IPS-NIHi7 (cell line): ENCODE data around the gene C12orf43.

Experiments
- DNase-seq: peaks from one replicate; pipeline ENCODE4 v3.0.0; 2012; ENCODE audit warnings: mixed read lengths; ENCODE audit errors: extremely low spot score

C12orf43 gene

GRCh38 chr12:121030576-121031212 is 14.4 kb upstream of the C12orf43 start:
- no peak for DNase-seq

DNA sequence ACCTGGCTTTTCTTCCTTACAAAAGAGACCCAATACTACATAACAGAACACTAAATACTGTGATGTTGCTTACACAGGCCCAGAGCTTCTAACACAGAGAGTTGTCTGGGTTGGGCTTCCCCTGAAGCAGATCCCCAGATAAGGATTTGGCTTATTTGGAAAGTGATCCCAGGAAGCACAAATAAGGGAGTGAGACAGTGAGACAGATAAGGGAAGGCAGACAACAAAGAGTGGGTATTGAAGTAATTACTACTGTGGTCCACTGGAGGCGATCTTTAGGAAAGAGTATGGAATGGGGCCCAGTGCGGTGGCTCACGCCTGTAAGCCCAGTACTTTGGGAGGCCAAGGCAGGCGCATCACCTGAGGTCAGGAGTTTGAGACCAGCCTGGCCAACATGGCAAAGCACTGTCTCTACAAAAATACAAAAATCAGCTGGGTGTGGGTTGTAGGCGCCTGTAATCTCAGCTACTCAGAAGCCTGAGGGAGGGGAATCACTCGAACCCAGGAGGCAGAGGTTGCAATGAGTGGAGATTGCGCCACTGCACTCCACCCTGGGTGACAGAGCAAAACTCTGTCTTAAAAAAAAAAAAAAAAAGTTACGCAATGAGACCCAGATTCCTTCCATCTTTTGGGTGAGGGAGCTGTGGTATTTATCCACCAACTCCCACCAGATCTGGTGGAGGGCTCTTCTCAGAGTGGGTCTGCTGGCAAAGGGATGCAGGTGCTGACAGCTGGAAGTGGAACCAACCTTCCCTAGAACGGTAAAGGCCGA is 10.2 kb upstream of the C12orf43 start:
- DNase-seq, result peak; percentile 45

GRCh38 chr12:121025442-121026226 is 9.3 kb upstream of the C12orf43 start:
- no peak for DNase-seq

- DNase-seq, result no peak
These were observed 7.5 kb upstream of the C12orf43 start for GRCh38 chr12:121023799-121024198.

GRCh38 chr12:121022713-121023112 is 6.4 kb upstream of the C12orf43 start:
- DNase-seq, result no peak

DNA sequence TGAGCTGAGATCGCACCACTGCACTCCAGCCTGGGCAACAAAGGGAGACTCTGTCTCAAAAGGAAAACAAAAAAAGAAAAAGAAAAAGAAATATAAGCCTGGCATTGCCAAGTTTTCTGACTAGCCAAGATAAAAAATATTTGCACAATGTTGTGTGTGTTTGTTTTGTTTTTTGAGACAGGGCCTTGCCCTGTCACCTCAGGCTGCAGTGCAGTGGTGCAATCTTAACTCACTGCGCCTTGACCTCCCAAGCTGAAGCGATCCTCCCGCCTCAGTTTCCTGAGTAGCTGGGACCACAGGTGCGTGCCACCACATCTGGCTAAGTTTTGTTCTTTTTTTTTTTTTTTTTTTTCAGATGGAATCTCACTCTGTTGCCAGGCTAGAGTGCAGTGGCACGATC is 5.5 kb upstream of the C12orf43 start:
- DNase-seq, result no peak

- DNase-seq, result no peak
These were observed 2.8 kb upstream of the C12orf43 start for GRCh38 chr12:121018860-121019617.

DNA sequence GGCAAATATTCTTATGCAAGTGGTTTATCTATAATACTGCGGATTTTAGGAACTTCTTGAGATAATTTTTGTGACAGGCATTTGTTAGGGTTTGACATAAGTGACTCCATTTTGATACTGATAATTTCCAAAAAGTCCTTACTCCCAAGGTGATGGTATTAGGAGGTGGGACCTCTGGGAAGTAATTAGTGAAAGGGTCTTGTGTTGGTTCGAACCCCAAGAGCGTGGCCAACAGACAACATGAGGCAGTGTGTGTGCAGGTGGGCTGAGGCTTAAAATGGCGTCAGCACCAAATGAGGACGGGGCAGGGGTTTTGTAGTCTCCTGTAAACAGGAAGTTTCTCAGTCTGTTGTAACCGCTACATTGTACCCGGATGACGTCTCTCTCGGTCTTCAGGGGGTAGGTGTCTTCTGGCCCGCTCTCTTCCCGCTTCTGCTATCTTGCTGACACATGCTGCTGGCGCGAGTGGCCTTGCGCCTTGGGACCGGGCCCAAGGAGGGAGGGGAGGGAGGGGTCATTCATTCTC is 1.7 kb upstream of the C12orf43 start:
- no peak for DNase-seq

- DNase-seq, result no peak
These were observed 2.6 kb downstream of the C12orf43 start for GRCh38 chr12:121013715-121014114.

DNA sequence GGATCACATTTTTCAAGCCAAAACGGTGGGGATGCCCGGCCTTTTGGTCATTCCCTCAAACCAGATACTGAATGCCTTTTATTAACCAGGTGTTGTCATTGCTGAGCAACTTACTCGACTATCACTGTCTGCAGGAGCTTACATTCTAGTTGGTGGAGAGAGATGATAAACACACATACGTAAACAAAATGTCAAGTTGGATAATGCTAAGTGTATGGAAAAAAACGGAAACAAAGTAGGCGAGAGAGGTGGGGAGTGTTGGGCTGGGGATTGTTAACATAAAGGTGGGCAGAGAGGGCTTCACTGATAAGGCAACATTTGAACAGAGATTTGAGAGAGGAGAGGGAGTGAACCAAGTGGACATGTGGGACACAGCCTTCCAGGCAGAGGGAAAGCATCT is 4.5 kb downstream of the C12orf43 start:
- DNase-seq, result no peak

GRCh38 chr12:121010860-121011259 is 5.4 kb downstream of the C12orf43 start:
- DNase-seq, result no peak

- DNase-seq, result peak; percentile 61
These were observed 6.5 kb downstream of the C12orf43 start for GRCh38 chr12:121009741-121010140.

GRCh38 chr12:121008347-121009098 is 7.8 kb downstream of the C12orf43 start:
- no peak for DNase-seq

DNA sequence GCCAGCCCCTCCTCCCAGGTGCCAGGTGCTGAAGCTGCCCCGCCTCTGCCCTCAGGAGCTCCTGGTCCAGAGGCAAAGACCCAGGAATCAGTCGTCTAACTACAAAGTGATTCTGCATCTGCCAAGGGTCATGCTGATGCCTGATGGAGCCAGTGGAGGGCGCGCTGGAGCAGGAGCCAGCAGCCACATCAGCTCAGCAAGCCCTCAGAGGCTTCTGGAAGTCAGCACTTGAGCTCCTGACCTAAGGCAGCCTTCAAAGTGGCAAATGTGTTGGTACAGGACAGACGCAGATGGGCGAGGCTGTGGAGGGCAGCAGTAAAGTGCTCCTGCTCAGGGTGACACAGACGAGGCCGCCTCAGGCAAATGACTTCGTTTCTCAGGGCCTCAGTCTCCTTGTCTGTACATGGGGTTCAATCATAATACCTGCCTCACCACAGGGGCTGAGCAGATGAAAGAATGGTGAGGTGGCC is 10.9 kb downstream of the C12orf43 start:
- DNase-seq, result peak; percentile 79

- DNase-seq, result no peak
These were observed 12.0 kb downstream of the C12orf43 start for GRCh38 chr12:121004253-121004815.

- DNase-seq, result peak; percentile 40
These were observed 12.6 kb downstream of the C12orf43 start for GRCh38 chr12:121003650-121004049.

DNA sequence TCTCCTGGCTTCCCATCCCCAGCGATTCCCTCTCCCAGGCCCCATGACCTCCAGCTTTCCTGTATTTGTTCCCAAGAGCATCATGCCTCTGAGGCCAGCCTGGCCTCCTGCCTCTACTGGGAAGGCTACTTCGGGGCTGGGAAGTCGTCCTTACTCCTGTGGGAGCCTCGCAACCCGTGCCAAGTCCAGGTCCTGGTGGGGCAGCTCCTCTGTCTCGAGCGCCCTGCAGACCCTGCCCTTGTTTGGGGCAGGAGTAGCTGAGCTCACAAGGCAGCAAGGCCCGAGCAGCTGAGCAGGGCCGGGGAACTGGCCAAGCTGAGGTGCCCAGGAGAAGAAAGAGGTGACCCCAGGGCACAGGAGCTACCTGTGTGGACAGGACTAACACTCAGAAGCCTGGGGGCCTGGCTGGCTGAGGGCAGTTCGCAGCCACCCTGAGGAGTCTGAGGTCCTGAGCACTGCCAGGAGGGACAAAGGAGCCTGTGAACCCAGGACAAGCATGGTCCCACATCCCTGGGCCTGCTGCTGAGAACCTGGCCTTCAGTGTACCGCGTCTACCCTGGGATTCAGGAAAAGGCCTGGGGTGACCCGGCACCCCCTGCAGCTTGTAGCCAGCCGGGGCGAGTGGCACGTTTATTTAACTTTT is 14.3 kb downstream of the C12orf43 start:
- no peak for DNase-seq

DNA sequence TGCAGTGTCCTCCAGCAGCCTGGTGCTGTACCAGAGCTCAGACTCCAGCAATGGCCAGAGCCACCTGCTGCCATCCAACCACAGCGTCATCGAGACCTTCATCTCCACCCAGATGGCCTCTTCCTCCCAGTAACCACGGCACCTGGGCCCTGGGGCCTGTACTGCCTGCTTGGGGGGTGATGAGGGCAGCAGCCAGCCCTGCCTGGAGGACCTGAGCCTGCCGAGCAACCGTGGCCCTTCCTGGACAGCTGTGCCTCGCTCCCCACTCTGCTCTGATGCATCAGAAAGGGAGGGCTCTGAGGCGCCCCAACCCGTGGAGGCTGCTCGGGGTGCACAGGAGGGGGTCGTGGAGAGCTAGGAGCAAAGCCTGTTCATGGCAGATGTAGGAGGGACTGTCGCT is 15.2 kb downstream of the C12orf43 start:
- DNase-seq, result no peak

DNA sequence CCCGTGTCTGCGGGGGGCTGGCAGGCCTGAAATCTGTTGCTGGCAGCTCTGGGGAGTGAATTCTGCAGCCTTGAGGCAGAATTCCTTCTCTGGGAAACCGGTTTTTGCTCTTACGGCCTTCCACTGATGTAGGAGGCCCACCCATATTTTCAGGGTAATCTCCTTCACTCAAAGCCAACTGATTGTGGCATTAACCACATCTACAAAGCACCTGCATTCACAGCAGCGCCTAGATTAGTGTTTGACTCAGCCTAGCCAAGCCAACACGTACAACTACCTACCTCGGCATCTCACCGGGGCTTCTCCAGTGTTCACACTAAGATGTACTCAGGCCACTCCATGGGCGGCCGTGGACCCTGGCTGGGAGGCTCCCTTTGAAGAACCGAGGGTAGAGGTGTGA is 15.8 kb downstream of the C12orf43 start:
- DNase-seq, result no peak
